Hepatocyte (in vitro differentiated cells): ENCODE data around the gene TULP4.

ENCODE experiments used
- EZH2 ChIP-seq: fragments of 200-600 bp; sonication (generic); IDR thresholded peaks from 2 replicates; pipeline ENCODE4 v1.6.1; 2016; ENCODE audit warnings: antibody characterized with exemption, mild to moderate bottlenecking, borderline replicate concordance
- EZH2phosphoT487 ChIP-seq: fragments of 200-600 bp; sonication (generic); IDR thresholded peaks from one replicate; pipeline ENCODE4 v1.6.1; 2018; ENCODE audit warnings: antibody characterized with exemption, mild to moderate bottlenecking, low read depth, moderate library complexity; ENCODE audit not compliant: unreplicated experiment, severe bottlenecking
- TF ChIP-seq, protein P1 (sequence below): fragments of 200-600 bp; sonication (generic); IDR thresholded peaks from 2 replicates; pipeline ENCODE4 v1.5.1; 2016; ENCODE audit warnings: antibody characterized with exemption, mild to moderate bottlenecking; ENCODE audit not compliant: poor library complexity

DNA sequence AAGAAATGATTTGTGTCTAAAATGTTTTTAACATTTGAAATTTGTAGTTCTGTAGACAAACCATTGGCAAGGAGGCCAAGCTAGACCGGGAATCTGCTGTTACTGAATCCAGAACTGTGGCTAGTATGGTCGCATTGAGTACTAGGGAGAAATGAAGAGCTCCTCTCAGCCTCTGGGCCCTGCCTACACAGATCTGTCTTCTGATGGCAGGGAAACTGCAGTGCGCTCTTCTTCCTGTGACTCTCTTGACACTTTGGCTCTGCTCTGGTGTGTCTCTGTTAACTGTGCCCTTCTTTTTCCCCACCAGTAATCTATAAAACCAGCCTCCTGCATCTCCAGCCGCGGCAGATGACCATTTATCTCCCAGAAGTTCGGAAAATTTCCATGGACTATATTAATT is 186.1 kb downstream of the TULP4 start:
- TF ChIP-seq, protein P1, sequence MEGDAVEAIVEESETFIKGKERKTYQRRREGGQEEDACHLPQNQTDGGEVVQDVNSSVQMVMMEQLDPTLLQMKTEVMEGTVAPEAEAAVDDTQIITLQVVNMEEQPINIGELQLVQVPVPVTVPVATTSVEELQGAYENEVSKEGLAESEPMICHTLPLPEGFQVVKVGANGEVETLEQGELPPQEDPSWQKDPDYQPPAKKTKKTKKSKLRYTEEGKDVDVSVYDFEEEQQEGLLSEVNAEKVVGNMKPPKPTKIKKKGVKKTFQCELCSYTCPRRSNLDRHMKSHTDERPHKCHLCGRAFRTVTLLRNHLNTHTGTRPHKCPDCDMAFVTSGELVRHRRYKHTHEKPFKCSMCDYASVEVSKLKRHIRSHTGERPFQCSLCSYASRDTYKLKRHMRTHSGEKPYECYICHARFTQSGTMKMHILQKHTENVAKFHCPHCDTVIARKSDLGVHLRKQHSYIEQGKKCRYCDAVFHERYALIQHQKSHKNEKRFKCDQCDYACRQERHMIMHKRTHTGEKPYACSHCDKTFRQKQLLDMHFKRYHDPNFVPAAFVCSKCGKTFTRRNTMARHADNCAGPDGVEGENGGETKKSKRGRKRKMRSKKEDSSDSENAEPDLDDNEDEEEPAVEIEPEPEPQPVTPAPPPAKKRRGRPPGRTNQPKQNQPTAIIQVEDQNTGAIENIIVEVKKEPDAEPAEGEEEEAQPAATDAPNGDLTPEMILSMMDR, result no peak
- no peak for TF ChIP-seq EZH2phosphoT487
- TF ChIP-seq EZH2, result no peak
